ENCODE results near the gene CHID1. TPM values are rescaled to one million over a fixed set of nuclear protein-coding genes. Genes with fewer than 3 reads are reported as not detected.

The CHID1 gene
- total and polyA plus RNA-seq, 2 donors (not counting 1 experiment from before 2014, with no cell fraction given) = 31.0 to 68.1 TPM

- DNase-seq = no peak
- CTCF ChIA-PET = no interaction called here
- Histone ChIP-seq H3K4me2 (replicated peaks; ENCODE audit: low read depth, low read length, poor library complexity, severe bottlenecking) (no peak overlapping the region), H4K20me1 (ENCODE audit: control insufficient read depth, insufficient read depth, low read length, poor library complexity, severe bottlenecking) (peaks cover 10% of the 10 kb centered on the region), H3K4me3 (ENCODE audit: control extremely low read depth in 1 of 5, extremely low read depth in 1 of 5, insufficient read depth in 1 of 5, low read depth in 2 of 5, low read length in 4 of 5) (no peak overlapping the region), H2AFZ (ENCODE audit: insufficient read depth, low read depth, low read length, poor library complexity, severe bottlenecking) (no peak overlapping the region), H3K27me3 (replicated peaks in 1 of 4; ENCODE audit: control extremely low read depth in 1 of 4, control insufficient read depth in 3 of 4, insufficient read depth in 4 of 4, low read length in 3 of 4) (no peaks in the 10 kb centered on the region), H3K9me3 (ENCODE audit: control extremely low read depth in 1 of 3, control insufficient read depth in 2 of 3, insufficient read depth in 1 of 3, low read length in 2 of 3) (no peaks in the 10 kb centered on the region), H3K9ac (ENCODE audit: low read length) (no peak overlapping the region), H3K4me1 (ENCODE audit: control insufficient read depth in 2 of 2, insufficient read depth in 2 of 2, low read length in 2 of 2) (peaks cover 3 to 23% of the 10 kb centered on the region in 2 donors), H3K36me3 (replicated peaks in 1 of 2; ENCODE audit: control extremely low read depth in 1 of 2, control insufficient read depth in 1 of 2, extremely low read depth in 1 of 2, insufficient read depth in 2 of 2, low read length in 1 of 2) (no peaks in the 10 kb centered on the region), H3K79me2 (ENCODE audit: control insufficient read depth, insufficient read depth, low read length) (peaks cover 22% of the 10 kb centered on the region), H3K27ac (ENCODE audit: low read length in 2 of 2) (no peak overlapping the region)
- no peaks in the 10 kb centered on the region for H3K27me3 Mint-ChIP-seq
- 98% methylated on average over 11 of the region's 14 CpGs for WGBS (ENCODE audit: insufficient coverage)
- H3K9me3 Mint-ChIP-seq (ENCODE audit: insufficient read depth) = no peaks in the 10 kb centered on the region
- H3K27ac Mint-ChIP-seq = no peak overlapping the region
- POLR2A ChIA-PET = interaction anchor here (2.7 kb wide), 1 partner anchor 13 kb away, joined by 15 read pairs; the partner anchor contains the start of gene AP2A2
- intact Hi-C loops (cut with micrococcal nuclease) = no loop called here
- TF ChIP-seq, protein P1, sequence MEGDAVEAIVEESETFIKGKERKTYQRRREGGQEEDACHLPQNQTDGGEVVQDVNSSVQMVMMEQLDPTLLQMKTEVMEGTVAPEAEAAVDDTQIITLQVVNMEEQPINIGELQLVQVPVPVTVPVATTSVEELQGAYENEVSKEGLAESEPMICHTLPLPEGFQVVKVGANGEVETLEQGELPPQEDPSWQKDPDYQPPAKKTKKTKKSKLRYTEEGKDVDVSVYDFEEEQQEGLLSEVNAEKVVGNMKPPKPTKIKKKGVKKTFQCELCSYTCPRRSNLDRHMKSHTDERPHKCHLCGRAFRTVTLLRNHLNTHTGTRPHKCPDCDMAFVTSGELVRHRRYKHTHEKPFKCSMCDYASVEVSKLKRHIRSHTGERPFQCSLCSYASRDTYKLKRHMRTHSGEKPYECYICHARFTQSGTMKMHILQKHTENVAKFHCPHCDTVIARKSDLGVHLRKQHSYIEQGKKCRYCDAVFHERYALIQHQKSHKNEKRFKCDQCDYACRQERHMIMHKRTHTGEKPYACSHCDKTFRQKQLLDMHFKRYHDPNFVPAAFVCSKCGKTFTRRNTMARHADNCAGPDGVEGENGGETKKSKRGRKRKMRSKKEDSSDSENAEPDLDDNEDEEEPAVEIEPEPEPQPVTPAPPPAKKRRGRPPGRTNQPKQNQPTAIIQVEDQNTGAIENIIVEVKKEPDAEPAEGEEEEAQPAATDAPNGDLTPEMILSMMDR (IDR thresholded peaks at IDR 0.05) = no peak
- no peak for TF ChIP-seq EZH2 (IDR thresholded peaks at IDR 0.05; ENCODE audit: borderline replicate concordance, insufficient read depth, low read depth, low read length, poor library complexity, severe bottlenecking)
- ATAC-seq (ENCODE audit: low read depth) = no peak
- H3K4me3 Mint-ChIP-seq = peak overlapping the region; percentile 92
- H3K4me1 Mint-ChIP-seq = peaks cover 25% of the 10 kb centered on the region
Observed at GRCh38 chr11:912266-912665, 1.7 kb upstream of the CHID1 start.

- Histone ChIP-seq H3K4me2 (replicated peaks; ENCODE audit: low read depth, low read length, poor library complexity, severe bottlenecking) (peak overlapping the region; percentile 90), H3K9ac (ENCODE audit: low read length) (no peak overlapping the region), H4K20me1 (ENCODE audit: control insufficient read depth, insufficient read depth, low read length, poor library complexity, severe bottlenecking) (peaks cover 10% of the 10 kb centered on the region), H3K9me3 (ENCODE audit: control extremely low read depth in 1 of 3, control insufficient read depth in 2 of 3, insufficient read depth in 1 of 3, low read length in 2 of 3) (no peaks in the 10 kb centered on the region), H3K36me3 (replicated peaks in 1 of 2; ENCODE audit: control extremely low read depth in 1 of 2, control insufficient read depth in 1 of 2, extremely low read depth in 1 of 2, insufficient read depth in 2 of 2, low read length in 1 of 2) (no peaks in the 10 kb centered on the region), H3K27me3 (replicated peaks in 1 of 4; ENCODE audit: control extremely low read depth in 1 of 4, control insufficient read depth in 3 of 4, insufficient read depth in 4 of 4, low read length in 3 of 4) (no peaks in the 10 kb centered on the region), H3K79me2 (ENCODE audit: control insufficient read depth, insufficient read depth, low read length) (peaks cover 22% of the 10 kb centered on the region), H2AFZ (ENCODE audit: insufficient read depth, low read depth, low read length, poor library complexity, severe bottlenecking) (peak overlapping the region; percentile 96), H3K4me1 (ENCODE audit: control insufficient read depth in 2 of 2, insufficient read depth in 2 of 2, low read length in 2 of 2) (peaks cover 3 to 23% of the 10 kb centered on the region in 2 donors), H3K27ac (ENCODE audit: low read length in 2 of 2) (no peak overlapping the region), H3K4me3 (ENCODE audit: control extremely low read depth in 1 of 5, extremely low read depth in 1 of 5, insufficient read depth in 1 of 5, low read depth in 2 of 5, low read length in 4 of 5) (peak overlapping the region in 3 of 5 experiments; percentile 75 to 83 (median 83))
- POLR2A ChIA-PET = interaction anchor here (2.7 kb wide), 1 partner anchor 13 kb away, joined by 15 read pairs; the partner anchor contains the start of gene AP2A2
- Mint-ChIP-seq H3K4me3 (peak overlapping the region; percentile 92), H3K4me1 (peaks cover 25% of the 10 kb centered on the region), H3K9me3 (ENCODE audit: insufficient read depth) (no peaks in the 10 kb centered on the region), H3K27me3 (no peaks in the 10 kb centered on the region), H3K27ac (peak overlapping the region; percentile 91)
- intact Hi-C loops (cut with micrococcal nuclease) = loop anchor here (2.0 kb wide), 1 partner anchor 69 kb away; the partner anchor contains the start of genes POLR2L and TSPAN4
- CTCF ChIA-PET = no interaction called here
- whole genome bisulfite sequencing (ENCODE audit: insufficient coverage) = 97% methylated on average over 7 of the region's 11 CpGs
- DNase-seq (no peak), ATAC-seq (ENCODE audit: low read depth) (no peak)
- no peak for TF ChIP-seq EZH2 (IDR thresholded peaks at IDR 0.05; ENCODE audit: borderline replicate concordance, insufficient read depth, low read depth, low read length, poor library complexity, severe bottlenecking)
- TF ChIP-seq, protein P1 (IDR thresholded peaks at IDR 0.05) = no peak
Observed at GRCh38 chr11:911890-912219, 1.2 kb upstream of the CHID1 start.
